Hippocampal formation (tissue), 2 donors: ENCODE results near the gene PRKACG.

Source experiments
- DNase-seq, 2 donors: peaks; one replicate each; lab custom pipeline; 2025; lab: John Stamatoyannopoulos, UW

Gene PRKACG

GRCh38 chr9:68981789-68982188 is 32.1 kb downstream of the PRKACG start:
- DNase-seq: no peak

- no peak for DNase-seq
These were observed 33.5 kb downstream of the PRKACG start for GRCh38 chr9:68980341-68980914.

- DNase-seq: no peak
These were observed 34.2 kb downstream of the PRKACG start for GRCh38 chr9:68979538-68980314.

GRCh38 chr9:68978501-68978900 is 35.4 kb downstream of the PRKACG start:
- DNase-seq: no peak

GRCh38 chr9:68978066-68978465 is 35.8 kb downstream of the PRKACG start:
- DNase-seq: no peak

GRCh38 chr9:68975365-68976043 is 38.4 kb downstream of the PRKACG start:
- DNase-seq: no peak

- no peak for DNase-seq
These were observed 39.0 kb downstream of the PRKACG start for GRCh38 chr9:68974901-68975300.

- no peak for DNase-seq
These were observed 39.5 kb downstream of the PRKACG start for GRCh38 chr9:68974431-68974830.

- no peak for DNase-seq
These were observed 40.3 kb downstream of the PRKACG start for GRCh38 chr9:68973619-68974018.

- DNase-seq: no peak
These were observed 43.8 kb downstream of the PRKACG start for GRCh38 chr9:68970151-68970550.

- DNase-seq: no peak
These were observed 44.4 kb downstream of the PRKACG start for GRCh38 chr9:68969538-68969937.

GRCh38 chr9:68967800-68968199 is 46.1 kb downstream of the PRKACG start:
- DNase-seq: no peak

- no peak for DNase-seq
These were observed 47.4 kb downstream of the PRKACG start for GRCh38 chr9:68966496-68966944.

- DNase-seq: no peak
These were observed 49.1 kb downstream of the PRKACG start for GRCh38 chr9:68964765-68965164.

GRCh38 chr9:68964102-68964541 is 49.8 kb downstream of the PRKACG start:
- DNase-seq: no peak

- no peak for DNase-seq
These were observed 50.5 kb downstream of the PRKACG start for GRCh38 chr9:68963416-68963815.
